Measurements from ENCODE around the gene PRKAR2A.

GRCh38 chr3:48811524-48811923 lies 36.1 kb downstream of the PRKAR2A start:
- TF ChIP-seq POLR2AphosphoS5 (IDR thresholded peaks at IDR 0.05; ENCODE audit: low read depth) (no peak), EZH2 (IDR thresholded peaks at IDR 0.05; ENCODE audit: low read depth, unreplicated experiment) (no peak), EZH2phosphoT487 (IDR thresholded peaks at IDR 0.05; ENCODE audit: unreplicated experiment) (no peak), ZNF114 (CRISPR knock-in tag; IDR thresholded peaks at IDR 0.05) (no peak), CREB1 (CRISPR knock-in tag; IDR thresholded peaks at IDR 0.05; ENCODE audit: low read depth) (no peak), NANOG (IDR thresholded peaks at IDR 0.05; ENCODE audit: borderline replicate concordance) (no peak), JUNB (IDR thresholded peaks at IDR 0.05; ENCODE audit: unreplicated experiment) (no peak), STAT1 (IDR thresholded peaks at IDR 0.05; ENCODE audit: unreplicated experiment) (no peak), ZNF331 (CRISPR knock-in tag; IDR thresholded peaks at IDR 0.05; ENCODE audit: low read depth) (no peak)
- TF ChIP-seq, protein P1, sequence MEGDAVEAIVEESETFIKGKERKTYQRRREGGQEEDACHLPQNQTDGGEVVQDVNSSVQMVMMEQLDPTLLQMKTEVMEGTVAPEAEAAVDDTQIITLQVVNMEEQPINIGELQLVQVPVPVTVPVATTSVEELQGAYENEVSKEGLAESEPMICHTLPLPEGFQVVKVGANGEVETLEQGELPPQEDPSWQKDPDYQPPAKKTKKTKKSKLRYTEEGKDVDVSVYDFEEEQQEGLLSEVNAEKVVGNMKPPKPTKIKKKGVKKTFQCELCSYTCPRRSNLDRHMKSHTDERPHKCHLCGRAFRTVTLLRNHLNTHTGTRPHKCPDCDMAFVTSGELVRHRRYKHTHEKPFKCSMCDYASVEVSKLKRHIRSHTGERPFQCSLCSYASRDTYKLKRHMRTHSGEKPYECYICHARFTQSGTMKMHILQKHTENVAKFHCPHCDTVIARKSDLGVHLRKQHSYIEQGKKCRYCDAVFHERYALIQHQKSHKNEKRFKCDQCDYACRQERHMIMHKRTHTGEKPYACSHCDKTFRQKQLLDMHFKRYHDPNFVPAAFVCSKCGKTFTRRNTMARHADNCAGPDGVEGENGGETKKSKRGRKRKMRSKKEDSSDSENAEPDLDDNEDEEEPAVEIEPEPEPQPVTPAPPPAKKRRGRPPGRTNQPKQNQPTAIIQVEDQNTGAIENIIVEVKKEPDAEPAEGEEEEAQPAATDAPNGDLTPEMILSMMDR (conservative IDR thresholded peaks at IDR 0.05; ENCODE audit: low read depth in 2 of 2): no peak
- TF ChIP-seq, protein P2, sequence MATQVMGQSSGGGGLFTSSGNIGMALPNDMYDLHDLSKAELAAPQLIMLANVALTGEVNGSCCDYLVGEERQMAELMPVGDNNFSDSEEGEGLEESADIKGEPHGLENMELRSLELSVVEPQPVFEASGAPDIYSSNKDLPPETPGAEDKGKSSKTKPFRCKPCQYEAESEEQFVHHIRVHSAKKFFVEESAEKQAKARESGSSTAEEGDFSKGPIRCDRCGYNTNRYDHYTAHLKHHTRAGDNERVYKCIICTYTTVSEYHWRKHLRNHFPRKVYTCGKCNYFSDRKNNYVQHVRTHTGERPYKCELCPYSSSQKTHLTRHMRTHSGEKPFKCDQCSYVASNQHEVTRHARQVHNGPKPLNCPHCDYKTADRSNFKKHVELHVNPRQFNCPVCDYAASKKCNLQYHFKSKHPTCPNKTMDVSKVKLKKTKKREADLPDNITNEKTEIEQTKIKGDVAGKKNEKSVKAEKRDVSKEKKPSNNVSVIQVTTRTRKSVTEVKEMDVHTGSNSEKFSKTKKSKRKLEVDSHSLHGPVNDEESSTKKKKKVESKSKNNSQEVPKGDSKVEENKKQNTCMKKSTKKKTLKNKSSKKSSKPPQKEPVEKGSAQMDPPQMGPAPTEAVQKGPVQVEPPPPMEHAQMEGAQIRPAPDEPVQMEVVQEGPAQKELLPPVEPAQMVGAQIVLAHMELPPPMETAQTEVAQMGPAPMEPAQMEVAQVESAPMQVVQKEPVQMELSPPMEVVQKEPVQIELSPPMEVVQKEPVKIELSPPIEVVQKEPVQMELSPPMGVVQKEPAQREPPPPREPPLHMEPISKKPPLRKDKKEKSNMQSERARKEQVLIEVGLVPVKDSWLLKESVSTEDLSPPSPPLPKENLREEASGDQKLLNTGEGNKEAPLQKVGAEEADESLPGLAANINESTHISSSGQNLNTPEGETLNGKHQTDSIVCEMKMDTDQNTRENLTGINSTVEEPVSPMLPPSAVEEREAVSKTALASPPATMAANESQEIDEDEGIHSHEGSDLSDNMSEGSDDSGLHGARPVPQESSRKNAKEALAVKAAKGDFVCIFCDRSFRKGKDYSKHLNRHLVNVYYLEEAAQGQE (IDR thresholded peaks at IDR 0.05; ENCODE audit: unreplicated experiment): no peak
